ENCODE measurements around the gene RITA1.

DNA sequence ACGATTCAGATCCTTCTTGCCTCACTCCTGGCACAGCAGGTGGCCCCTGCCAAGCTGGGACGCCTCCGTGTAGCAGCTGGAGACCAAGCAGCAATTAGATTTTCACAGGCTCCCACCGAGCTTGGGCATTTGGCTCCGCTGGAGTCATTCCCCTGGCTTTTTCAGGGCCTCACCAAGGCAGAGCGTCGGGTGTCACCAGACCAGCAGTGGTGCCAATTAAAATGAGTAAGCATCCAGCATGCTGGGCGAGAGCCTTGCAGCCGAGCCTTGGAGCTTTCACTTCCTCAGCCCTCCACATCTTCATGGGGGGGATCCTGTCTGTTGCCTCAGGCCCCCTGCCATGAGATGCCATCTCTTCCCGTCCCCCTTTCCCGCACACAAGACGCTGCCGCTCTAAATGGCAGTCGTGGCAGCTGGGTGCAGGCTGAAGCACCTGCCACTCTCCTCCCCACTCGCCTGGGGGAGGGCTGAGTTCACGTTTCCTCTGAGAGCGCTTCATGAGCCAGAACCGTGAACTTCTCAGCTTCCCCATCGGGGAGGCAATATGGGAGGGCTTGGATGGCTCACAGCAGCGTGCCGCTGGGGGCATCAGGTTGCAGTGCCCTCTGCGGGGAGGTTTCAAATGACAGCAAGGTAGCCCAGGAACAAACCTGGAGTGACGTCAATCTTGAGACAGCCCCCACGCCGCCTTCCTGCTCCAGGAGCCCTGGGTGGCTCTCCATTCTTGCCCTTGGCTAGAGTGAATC lies 47.5 kb downstream of the RITA1 start:
- TF ChIP-seq YY1 (IDR thresholded peaks at IDR 0.05; ENCODE audit: insufficient read depth, insufficient read length) (no peak), ZNF274 (IDR thresholded peaks at IDR 0.05; ENCODE audit: low read depth, low read length) (no peak), SUZ12 (IDR thresholded peaks at IDR 0.05; ENCODE audit: extremely low read depth, insufficient read depth, insufficient read length) (no peak)

All from NT2/D1 (cell line).